ENCODE results near the gene PPP2R5C.

Gene PPP2R5C

DNA sequence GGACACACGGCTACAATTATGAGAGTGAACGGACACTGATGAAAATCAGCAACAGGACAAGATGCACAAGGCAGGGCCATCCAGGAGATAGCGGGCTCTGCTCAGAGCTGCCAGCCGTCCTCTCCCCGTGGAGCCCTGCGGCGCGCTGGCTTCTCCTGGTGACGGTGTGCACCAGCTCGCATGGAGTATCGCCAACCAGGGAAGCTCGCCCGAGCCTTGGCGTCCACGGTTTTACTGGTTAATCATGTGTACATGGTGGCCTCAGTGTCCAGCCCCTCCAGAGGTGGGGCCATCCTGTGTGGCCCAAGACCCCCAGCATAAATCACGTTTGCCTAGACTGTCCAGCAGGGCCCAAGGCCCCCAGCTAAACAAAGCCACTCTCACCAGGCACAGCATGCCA lies 171.7 kb downstream of the PPP2R5C start:
- Histone ChIP-seq H3K27ac (ENCODE audit: extremely low read depth, low read depth, low read length) (no peak overlapping the region), H3K4me3 (ENCODE audit: low read depth, low read length) (no peak overlapping the region), H3K9me3 (ENCODE audit: control insufficient read depth, insufficient read depth, low read depth, low read length) (no peaks in the 10 kb centered on the region), H3K36me3 (ENCODE audit: control insufficient read depth in 2 of 2, insufficient read depth in 1 of 2, low read length in 2 of 2) (peaks cover 0 to 10% of the 10 kb centered on the region in 2 experiments; a peak in 2 of 3 replicates), H3K4me1 (ENCODE audit: control insufficient read depth, insufficient read depth, low read length) (no peaks in the 10 kb centered on the region)
- POLR2A ChIA-PET = interaction anchor here (1.1 kb wide), 1 partner anchor 14 kb away, joined by 5 read pairs; no protein-coding TSS in a partner anchor
- TF ChIP-seq, protein P1, sequence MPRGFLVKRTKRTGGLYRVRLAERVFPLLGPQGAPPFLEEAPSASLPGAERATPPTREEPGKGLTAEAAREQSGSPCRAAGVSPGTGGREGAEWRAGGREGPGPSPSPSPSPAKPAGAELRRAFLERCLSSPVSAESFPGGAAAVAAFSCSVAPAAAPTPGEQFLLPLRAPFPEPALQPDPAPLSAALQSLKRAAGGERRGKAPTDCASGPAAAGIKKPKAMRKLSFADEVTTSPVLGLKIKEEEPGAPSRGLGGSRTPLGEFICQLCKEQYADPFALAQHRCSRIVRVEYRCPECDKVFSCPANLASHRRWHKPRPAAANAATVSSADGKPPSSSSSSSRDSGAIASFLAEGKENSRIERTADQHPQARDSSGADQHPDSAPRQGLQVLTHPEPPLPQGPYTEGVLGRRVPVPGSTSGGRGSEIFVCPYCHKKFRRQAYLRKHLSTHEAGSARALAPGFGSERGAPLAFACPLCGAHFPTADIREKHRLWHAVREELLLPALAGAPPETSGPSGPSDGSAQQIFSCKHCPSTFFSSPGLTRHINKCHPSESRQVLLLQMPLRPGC (tag by site-specific recombination; IDR thresholded peaks at IDR 0.05) = no peak
- TF ChIP-seq, protein P2, sequence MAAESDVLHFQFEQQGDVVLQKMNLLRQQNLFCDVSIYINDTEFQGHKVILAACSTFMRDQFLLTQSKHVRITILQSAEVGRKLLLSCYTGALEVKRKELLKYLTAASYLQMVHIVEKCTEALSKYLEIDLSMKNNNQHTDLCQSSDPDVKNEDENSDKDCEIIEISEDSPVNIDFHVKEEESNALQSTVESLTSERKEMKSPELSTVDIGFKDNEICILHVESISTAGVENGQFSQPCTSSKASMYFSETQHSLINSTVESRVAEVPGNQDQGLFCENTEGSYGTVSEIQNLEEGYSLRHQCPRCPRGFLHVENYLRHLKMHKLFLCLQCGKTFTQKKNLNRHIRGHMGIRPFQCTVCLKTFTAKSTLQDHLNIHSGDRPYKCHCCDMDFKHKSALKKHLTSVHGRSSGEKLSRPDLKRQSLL (tag by site-specific recombination; IDR thresholded peaks at IDR 0.05) = no peak
- TF ChIP-seq ZNF114 (tag by site-specific recombination; IDR thresholded peaks at IDR 0.05) (no peak), ZNF174 (tag by site-specific recombination; IDR thresholded peaks at IDR 0.05) (no peak), ZNF626 (tag by site-specific recombination; IDR thresholded peaks at IDR 0.05) (no peak), ZNF16 (tag by site-specific recombination; IDR thresholded peaks at IDR 0.05; ENCODE audit: low read depth) (no peak), ZNF707 (tag by site-specific recombination; IDR thresholded peaks at IDR 0.05) (no peak), ZNF311 (tag by site-specific recombination; IDR thresholded peaks at IDR 0.05; ENCODE audit: borderline replicate concordance) (no peak), GLI4 (tag by site-specific recombination; IDR thresholded peaks at IDR 0.05) (no peak), ZNF274 (IDR thresholded peaks at IDR 0.05; ENCODE audit: low read length) (no peak), ZNF274 (tag by site-specific recombination; IDR thresholded peaks at IDR 0.05; ENCODE audit: borderline replicate concordance) (no peak), GFI1B (tag by site-specific recombination; IDR thresholded peaks at IDR 0.05) (no peak), ZNF530 (tag by site-specific recombination; IDR thresholded peaks at IDR 0.05; ENCODE audit: low read depth) (no peak), ZNF548 (tag by site-specific recombination; IDR thresholded peaks at IDR 0.05) (no peak)
- TF ChIP-seq, protein P3, sequence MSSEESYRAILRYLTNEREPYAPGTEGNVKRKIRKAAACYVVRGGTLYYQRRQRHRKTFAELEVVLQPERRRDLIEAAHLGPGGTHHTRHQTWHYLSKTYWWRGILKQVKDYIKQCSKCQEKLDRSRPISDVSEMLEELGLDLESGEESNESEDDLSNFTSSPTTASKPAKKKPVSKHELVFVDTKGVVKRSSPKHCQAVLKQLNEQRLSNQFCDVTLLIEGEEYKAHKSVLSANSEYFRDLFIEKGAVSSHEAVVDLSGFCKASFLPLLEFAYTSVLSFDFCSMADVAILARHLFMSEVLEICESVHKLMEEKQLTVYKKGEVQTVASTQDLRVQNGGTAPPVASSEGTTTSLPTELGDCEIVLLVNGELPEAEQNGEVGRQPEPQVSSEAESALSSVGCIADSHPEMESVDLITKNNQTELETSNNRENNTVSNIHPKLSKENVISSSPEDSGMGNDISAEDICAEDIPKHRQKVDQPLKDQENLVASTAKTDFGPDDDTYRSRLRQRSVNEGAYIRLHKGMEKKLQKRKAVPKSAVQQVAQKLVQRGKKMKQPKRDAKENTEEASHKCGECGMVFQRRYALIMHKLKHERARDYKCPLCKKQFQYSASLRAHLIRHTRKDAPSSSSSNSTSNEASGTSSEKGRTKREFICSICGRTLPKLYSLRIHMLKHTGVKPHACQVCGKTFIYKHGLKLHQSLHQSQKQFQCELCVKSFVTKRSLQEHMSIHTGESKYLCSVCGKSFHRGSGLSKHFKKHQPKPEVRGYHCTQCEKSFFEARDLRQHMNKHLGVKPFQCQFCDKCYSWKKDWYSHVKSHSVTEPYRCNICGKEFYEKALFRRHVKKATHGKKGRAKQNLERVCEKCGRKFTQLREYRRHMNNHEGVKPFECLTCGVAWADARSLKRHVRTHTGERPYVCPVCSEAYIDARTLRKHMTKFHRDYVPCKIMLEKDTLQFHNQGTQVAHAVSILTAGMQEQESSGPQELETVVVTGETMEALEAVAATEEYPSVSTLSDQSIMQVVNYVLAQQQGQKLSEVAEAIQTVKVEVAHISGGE (tag by site-specific recombination; conservative IDR thresholded peaks at IDR 0.05; ENCODE audit: low read depth) = no peak
- CTCF ChIA-PET = interaction anchor here (1.2 to 1.3 kb wide), 2 partner anchors 16 to 162 kb away, joined by 3 to 6 read pairs; no protein-coding TSS in a partner anchor

DNA sequence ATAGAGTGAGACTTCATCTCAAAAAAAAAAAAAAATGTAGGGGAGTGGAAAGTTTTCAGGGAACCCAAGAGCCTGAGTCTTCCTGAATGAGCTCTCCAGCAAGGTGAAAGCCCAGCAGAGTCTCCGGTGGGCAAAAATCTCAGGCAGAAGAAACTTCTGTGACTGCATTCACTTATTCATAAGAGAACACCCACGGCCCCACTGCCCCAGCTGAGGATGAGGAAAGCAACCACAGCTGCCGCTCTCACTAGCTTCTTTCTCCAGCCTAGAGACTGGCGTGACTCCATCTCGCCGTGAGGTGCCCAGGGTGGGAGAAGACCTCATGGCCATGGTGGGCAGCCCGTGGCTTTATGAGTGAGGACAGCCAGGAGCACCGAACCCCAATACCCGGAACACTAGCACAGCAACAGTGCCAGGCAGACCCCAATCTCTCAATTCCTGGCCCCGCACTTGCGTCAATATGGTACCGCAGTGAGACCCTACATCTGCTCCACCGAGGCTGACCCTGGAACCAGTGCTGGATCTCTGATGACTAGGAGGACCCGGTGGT lies 173.2 kb downstream of the PPP2R5C start:
- POLR2A ChIA-PET = no interaction called here
- CTCF ChIA-PET = interaction anchor here (0.6 to 0.7 kb wide), 2 partner anchors 25 to 228 kb away, joined by 3 read pairs; no protein-coding TSS in a partner anchor

More for the DNA sequence above, 173.2 kb downstream of the PPP2R5C start:
- Histone ChIP-seq H3K9me3 (ENCODE audit: control insufficient read depth, insufficient read depth, low read depth, low read length) (no peaks in the 10 kb centered on the region), H3K4me3 (ENCODE audit: low read depth, low read length) (no peak overlapping the region), H3K27ac (ENCODE audit: extremely low read depth, low read depth, low read length) (no peak overlapping the region), H3K4me1 (ENCODE audit: control insufficient read depth, insufficient read depth, low read length) (no peaks in the 10 kb centered on the region), H3K36me3 (ENCODE audit: control insufficient read depth in 2 of 2, insufficient read depth in 1 of 2, low read length in 2 of 2) (no peaks in the 10 kb centered on the region; a peak in 1 of 3 replicates)
- TF ChIP-seq ZNF530 (tag by site-specific recombination; IDR thresholded peaks at IDR 0.05; ENCODE audit: low read depth) (no peak), IKZF3 (tag by site-specific recombination; IDR thresholded peaks at IDR 0.05) (no peak), ZBTB8A (tag by site-specific recombination; IDR thresholded peaks at IDR 0.05) (no peak)
- TF ChIP-seq, protein P4, sequence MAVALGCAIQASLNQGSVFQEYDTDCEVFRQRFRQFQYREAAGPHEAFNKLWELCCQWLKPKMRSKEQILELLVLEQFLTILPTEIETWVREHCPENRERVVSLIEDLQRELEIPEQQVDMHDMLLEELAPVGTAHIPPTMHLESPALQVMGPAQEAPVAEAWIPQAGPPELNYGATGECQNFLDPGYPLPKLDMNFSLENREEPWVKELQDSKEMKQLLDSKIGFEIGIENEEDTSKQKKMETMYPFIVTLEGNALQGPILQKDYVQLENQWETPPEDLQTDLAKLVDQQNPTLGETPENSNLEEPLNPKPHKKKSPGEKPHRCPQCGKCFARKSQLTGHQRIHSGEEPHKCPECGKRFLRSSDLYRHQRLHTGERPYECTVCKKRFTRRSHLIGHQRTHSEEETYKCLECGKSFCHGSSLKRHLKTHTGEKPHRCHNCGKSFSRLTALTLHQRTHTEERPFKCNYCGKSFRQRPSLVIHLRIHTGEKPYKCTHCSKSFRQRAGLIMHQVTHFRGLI (tag by site-specific recombination; IDR thresholded peaks at IDR 0.05) = no peak

Measured in HEK293 (cell line).